Breast epithelium (tissue), 3 donors: ENCODE data around the gene GALNT5.

Experiments used
- CTCF ChIP-seq, 3 donors: fragments of 450-650 bp; IDR thresholded peaks; one replicate each; pipeline ENCODE4 v1.5.1; 2016 to 2017; ENCODE audit warnings: antibody characterized with exemption in 3 of 3, mild to moderate bottlenecking in 3 of 3, moderate library complexity in 3 of 3
- POLR2A ChIP-seq: fragments of 450-650 bp; IDR thresholded peaks from one replicate; pipeline ENCODE4 v1.6.1; 2016; ENCODE audit warnings: antibody characterized with exemption, mild to moderate bottlenecking, moderate library complexity

- no peak for TF ChIP-seq POLR2A
- no peak for TF ChIP-seq CTCF (IDR thresholded peaks at IDR 0.05)
Observed at GRCh38 chr2:157259386-157259785, 1.9 kb downstream of the GALNT5 start.
